KMS-11 (cell line): Measurements from ENCODE around the gene DVL1.

Source experiments
- H2AFZ ChIP-seq: fragments of 200-600 bp; sonication (generic); 2 replicates; pipeline ENCODE4 v1.6.1; 2016; ENCODE audit warnings: antibody characterized with exemption, mixed run types, low read depth
- H3K27ac ChIP-seq: fragments of 200-600 bp; sonication (generic); 2 replicates; pipeline ENCODE4 v1.6.1; 2016; ENCODE audit warnings: mild to moderate bottlenecking, mixed run types
- H3K27me3 ChIP-seq: fragments of 200-600 bp; sonication (generic); 2 replicates; pipeline ENCODE4 v1.6.1; 2017; ENCODE audit warnings: mild to moderate bottlenecking, low read depth, mixed run types, moderate library complexity; ENCODE audit not compliant: insufficient read depth
- H3K36me3 ChIP-seq: fragments of 200-600 bp; sonication (generic); 2 replicates; pipeline ENCODE4 v1.6.1; 2017; ENCODE audit warnings: mild to moderate bottlenecking, mixed run types; ENCODE audit not compliant: insufficient read depth
- H3K4me1 ChIP-seq: fragments of 200-600 bp; sonication (generic); 2 replicates; pipeline ENCODE4 v1.6.1; 2016; ENCODE audit warnings: mild to moderate bottlenecking, low read depth, mixed run types; ENCODE audit not compliant: poor library complexity, severe bottlenecking
- H3K4me2 ChIP-seq: fragments of 200-600 bp; sonication (generic); 2 replicates; pipeline ENCODE4 v1.7.0; 2016; ENCODE audit warnings: mild to moderate bottlenecking, mixed run types
- H3K4me3 ChIP-seq: fragments of 200-600 bp; sonication (generic); IDR thresholded peaks from 2 replicates; pipeline ENCODE4 v1.6.1; 2017; ENCODE audit warnings: low read depth, low read length, mixed read lengths; ENCODE audit not compliant: insufficient read depth
- H3K79me2 ChIP-seq: fragments of 200-600 bp; sonication (generic); 2 replicates; pipeline ENCODE4 v1.6.1; 2016; ENCODE audit warnings: low read depth, mixed run types; ENCODE audit not compliant: insufficient read depth
- H3K9ac ChIP-seq: fragments of 200-600 bp; sonication (generic); 2 replicates; pipeline ENCODE4 v1.6.1; 2016; ENCODE audit warnings: mild to moderate bottlenecking, mixed run types
- H4K20me1 ChIP-seq: fragments of 200-600 bp; sonication (generic); 2 replicates; pipeline ENCODE4 v1.6.1; 2016; ENCODE audit warnings: mild to moderate bottlenecking, mixed run types; ENCODE audit not compliant: insufficient read depth
- TF ChIP-seq, protein P1 (sequence below): fragments of 200-600 bp; sonication (generic); conservative IDR thresholded peaks from 2 replicates; pipeline ENCODE4 v1.6.1; 2017; ENCODE audit warnings: low read depth, mild to moderate bottlenecking, antibody characterized with exemption, low read length, moderate library complexity, mixed read lengths

DVL1 gene

DNA sequence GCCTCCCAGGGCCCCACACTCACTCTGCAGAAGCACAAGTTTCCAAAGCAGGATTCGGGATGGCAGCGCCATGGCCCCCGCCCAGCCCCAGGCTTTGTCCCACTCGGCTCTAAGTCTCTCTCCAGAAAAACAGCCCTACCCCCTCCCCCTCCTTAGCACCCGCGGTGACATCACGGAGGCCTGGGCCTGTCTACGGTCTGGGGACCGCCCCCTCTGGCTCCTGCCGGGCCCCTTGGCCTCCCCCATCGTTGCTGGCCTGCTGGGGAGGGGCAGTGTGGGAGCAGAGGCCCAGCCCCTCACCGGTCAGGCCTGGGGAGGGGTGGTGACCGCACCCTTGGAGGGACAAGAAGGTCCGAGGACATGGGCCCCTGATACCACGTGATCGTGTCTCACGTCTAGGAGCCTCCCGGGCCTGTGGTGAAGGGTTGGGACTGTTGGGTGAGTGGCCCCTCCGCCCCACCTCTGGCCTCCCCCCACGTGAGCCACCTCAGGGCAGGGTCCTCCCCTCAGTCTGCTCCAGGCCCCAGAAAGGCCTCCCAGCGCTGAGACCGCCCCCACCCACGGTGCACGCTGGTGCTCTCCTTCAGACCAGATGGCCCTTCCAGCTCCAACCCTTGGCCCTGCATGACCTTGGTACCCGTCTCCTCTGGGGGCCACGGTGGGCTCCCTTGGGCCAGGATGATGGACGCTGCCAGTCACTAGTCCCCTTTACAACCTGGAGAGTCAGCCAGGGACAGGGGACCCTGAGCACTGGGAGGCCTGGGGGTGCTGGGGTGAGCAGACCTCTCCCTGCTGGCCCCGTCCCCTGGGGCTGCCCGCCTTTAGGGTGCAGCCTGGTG is 9.4 kb upstream of the DVL1 start, which contains the start of gene MXRA8:
TSS of gene MXRA8 (minus strand) at position 123 of the 839 bp plus-strand sequence. CDS start at position 72, 51 bp downstream.
- Histone ChIP-seq H3K79me2 (no peaks in the 10 kb centered on the region), H3K4me3 (no peak within 1 kb of the TSS), H4K20me1 (no peaks in the 10 kb centered on the region), H3K36me3 (no peaks in the 10 kb centered on the region), H3K4me2 (peak within 1 kb of the TSS; percentile 9; the same call in 1 of the 2 replicates), H3K9ac (no peak within 1 kb of the TSS), H2AFZ (no peak within 1 kb of the TSS), H3K27ac (no peak within 1 kb of the TSS), H3K4me1 (peaks cover 14% of the 10 kb centered on the region), H3K27me3 (peaks cover 8% of the 10 kb centered on the region; the same call in 1 of the 2 replicates)
- TF ChIP-seq, protein P1, sequence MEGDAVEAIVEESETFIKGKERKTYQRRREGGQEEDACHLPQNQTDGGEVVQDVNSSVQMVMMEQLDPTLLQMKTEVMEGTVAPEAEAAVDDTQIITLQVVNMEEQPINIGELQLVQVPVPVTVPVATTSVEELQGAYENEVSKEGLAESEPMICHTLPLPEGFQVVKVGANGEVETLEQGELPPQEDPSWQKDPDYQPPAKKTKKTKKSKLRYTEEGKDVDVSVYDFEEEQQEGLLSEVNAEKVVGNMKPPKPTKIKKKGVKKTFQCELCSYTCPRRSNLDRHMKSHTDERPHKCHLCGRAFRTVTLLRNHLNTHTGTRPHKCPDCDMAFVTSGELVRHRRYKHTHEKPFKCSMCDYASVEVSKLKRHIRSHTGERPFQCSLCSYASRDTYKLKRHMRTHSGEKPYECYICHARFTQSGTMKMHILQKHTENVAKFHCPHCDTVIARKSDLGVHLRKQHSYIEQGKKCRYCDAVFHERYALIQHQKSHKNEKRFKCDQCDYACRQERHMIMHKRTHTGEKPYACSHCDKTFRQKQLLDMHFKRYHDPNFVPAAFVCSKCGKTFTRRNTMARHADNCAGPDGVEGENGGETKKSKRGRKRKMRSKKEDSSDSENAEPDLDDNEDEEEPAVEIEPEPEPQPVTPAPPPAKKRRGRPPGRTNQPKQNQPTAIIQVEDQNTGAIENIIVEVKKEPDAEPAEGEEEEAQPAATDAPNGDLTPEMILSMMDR = no peak

DNA sequence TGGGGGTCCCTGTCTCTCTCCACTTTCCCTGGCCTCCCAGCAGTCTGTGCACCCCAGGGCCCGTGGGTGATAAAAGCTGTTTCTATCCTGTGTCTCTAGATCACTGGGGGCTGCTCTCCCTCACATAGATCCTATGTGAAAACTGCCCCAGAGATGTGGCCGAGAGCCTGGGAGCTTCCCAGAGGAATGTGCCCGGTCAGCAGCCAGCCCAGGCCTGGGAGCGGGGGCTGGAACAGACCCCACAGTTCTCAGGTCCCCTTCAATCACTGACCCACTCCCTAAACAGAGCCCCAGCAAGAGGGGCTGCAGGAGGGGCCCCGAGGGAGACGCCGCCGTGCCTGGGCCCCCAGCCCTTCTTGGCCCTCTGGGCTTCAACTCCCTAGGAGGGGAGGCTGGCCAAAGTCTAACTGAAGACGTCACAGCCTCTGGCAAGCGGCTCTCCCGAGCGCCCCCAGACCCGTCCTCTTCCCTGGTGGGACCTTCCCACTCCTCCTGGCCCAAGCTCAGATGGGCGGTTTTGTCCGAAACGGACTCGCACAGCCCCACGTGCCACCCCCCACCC is 8.7 kb upstream of the DVL1 start:
- Histone ChIP-seq H3K36me3 (no peaks in the 10 kb centered on the region), H3K27ac (no peak overlapping the region), H3K79me2 (no peaks in the 10 kb centered on the region), H3K9ac (no peak overlapping the region), H3K4me1 (peaks cover 14% of the 10 kb centered on the region), H3K4me3 (no peak overlapping the region), H3K4me2 (no peak overlapping the region), H2AFZ (no peak overlapping the region), H4K20me1 (no peaks in the 10 kb centered on the region), H3K27me3 (peaks cover 8% of the 10 kb centered on the region; the same call in 1 of the 2 replicates)
- TF ChIP-seq, protein P1 = no peak

DNA sequence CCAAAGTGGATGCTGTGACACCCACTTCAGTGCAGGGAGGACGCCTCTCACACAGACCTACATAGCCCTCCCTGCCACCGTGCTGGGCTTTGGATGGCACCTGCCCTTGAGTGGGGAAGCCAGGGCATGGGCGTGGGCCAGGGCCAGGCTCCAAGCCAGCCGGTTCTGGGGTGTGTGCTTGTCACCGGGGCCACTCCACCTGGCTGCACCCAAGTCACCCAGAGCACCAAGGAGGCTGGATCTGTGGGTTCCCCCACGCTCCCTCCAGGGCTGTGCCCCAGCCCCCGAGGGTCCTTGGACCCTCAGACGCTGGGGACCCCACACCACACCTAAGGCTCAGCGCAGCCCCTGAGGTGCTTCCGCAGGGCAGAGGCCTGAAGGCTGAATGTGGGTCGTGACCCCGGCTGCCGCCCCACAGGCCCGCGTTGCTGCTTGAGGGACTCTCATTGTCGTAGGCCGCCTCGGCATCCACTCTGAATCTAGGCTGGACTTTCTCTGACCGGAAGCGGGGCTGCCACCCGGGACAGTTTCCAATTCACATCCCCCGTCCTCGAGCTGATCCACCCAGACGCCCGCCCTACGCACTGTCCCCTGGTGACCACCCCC is 7.7 kb upstream of the DVL1 start:
- Histone ChIP-seq H3K36me3 (no peaks in the 10 kb centered on the region), H3K4me3 (no peak overlapping the region), H3K4me1 (peaks cover 14% of the 10 kb centered on the region), H3K27ac (no peak overlapping the region), H4K20me1 (no peaks in the 10 kb centered on the region), H2AFZ (no peak overlapping the region), H3K27me3 (peaks cover 3% of the 10 kb centered on the region; the same call in 1 of the 2 replicates), H3K79me2 (no peaks in the 10 kb centered on the region), H3K9ac (no peak overlapping the region), H3K4me2 (no peak overlapping the region)
- TF ChIP-seq, protein P1 = no peak

DNA sequence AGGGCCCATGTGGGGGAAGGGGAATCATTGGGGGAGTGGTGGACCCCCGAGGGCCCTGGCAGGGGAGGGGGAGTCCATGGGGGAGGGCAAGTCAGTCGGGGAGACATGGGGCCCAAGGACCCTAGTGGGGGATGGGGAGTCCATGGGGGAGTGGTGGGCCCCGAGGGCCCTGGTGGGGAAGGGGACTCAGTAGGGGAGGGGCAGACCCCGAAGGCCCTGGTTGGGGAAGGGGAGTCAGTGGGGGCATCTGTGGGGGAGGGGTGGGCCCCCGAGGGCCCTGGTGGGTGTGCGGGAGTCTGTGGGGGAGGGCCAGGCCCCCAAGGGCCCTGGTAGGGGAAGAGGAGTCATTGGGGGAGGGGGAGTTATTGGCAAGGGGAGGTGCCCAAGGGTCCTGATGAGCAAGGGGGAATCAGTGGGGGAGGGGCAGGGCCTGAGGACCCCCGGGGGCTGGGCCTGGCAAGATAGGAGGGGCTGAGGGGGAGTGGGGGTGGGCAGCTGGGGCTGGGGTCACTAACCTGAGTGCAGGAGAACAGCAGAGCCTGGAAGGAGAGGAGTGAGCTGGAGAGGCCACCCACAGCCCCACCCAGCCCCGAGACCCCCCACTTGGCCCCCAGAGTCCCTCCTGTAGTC is 7.1 kb upstream of the DVL1 start:
- H3K36me3 ChIP-seq = no peaks in the 10 kb centered on the region
- no peaks in the 10 kb centered on the region for H3K79me2 ChIP-seq
- H4K20me1 ChIP-seq = no peaks in the 10 kb centered on the region
- H3K4me3 ChIP-seq = no peak overlapping the region
- H3K4me2 ChIP-seq = no peak overlapping the region
- H3K27ac ChIP-seq = no peak overlapping the region
- peaks cover 18% of the 10 kb centered on the region for H3K4me1 ChIP-seq
- H3K27me3 ChIP-seq = no peaks in the 10 kb centered on the region; the same call in 1 of the 2 replicates
- TF ChIP-seq, protein P1 = no peak
- H2AFZ ChIP-seq = no peak overlapping the region
- H3K9ac ChIP-seq = no peak overlapping the region
